Measurements from ENCODE around the gene COL6A5.

DNA sequence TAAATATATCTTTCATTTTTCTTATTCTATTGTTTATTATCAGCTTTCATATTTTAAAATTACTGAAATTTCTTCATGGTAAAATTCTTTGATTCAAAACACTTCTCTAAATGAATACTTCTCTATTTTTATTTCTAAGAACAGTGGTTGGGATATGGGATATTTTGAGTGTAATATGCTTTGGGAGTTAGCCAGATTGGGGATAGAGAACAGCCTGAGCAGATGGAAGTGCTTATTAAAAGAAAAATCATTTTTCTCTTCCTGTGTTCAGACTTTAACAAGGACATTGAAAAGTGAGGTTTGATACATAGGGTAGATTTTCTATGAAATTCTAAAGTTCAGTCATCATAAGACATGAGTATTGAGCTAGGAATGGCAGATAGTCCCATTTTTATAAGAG lies 84.8 kb downstream of the COL6A5 start:
- TF ChIP-seq YEATS2 (CRISPR knock-in tag; IDR thresholded peaks at IDR 0.05; ENCODE audit: borderline replicate concordance) (no peak), BHLHE40 (IDR thresholded peaks at IDR 0.05; ENCODE audit: low read length) (no peak), RAD51 (IDR thresholded peaks at IDR 0.05; ENCODE audit: borderline replicate concordance) (no peak), NR2F2 (IDR thresholded peaks at IDR 0.05; ENCODE audit: borderline replicate concordance, low read depth) (no peak)
- TF ChIP-seq, protein P1, sequence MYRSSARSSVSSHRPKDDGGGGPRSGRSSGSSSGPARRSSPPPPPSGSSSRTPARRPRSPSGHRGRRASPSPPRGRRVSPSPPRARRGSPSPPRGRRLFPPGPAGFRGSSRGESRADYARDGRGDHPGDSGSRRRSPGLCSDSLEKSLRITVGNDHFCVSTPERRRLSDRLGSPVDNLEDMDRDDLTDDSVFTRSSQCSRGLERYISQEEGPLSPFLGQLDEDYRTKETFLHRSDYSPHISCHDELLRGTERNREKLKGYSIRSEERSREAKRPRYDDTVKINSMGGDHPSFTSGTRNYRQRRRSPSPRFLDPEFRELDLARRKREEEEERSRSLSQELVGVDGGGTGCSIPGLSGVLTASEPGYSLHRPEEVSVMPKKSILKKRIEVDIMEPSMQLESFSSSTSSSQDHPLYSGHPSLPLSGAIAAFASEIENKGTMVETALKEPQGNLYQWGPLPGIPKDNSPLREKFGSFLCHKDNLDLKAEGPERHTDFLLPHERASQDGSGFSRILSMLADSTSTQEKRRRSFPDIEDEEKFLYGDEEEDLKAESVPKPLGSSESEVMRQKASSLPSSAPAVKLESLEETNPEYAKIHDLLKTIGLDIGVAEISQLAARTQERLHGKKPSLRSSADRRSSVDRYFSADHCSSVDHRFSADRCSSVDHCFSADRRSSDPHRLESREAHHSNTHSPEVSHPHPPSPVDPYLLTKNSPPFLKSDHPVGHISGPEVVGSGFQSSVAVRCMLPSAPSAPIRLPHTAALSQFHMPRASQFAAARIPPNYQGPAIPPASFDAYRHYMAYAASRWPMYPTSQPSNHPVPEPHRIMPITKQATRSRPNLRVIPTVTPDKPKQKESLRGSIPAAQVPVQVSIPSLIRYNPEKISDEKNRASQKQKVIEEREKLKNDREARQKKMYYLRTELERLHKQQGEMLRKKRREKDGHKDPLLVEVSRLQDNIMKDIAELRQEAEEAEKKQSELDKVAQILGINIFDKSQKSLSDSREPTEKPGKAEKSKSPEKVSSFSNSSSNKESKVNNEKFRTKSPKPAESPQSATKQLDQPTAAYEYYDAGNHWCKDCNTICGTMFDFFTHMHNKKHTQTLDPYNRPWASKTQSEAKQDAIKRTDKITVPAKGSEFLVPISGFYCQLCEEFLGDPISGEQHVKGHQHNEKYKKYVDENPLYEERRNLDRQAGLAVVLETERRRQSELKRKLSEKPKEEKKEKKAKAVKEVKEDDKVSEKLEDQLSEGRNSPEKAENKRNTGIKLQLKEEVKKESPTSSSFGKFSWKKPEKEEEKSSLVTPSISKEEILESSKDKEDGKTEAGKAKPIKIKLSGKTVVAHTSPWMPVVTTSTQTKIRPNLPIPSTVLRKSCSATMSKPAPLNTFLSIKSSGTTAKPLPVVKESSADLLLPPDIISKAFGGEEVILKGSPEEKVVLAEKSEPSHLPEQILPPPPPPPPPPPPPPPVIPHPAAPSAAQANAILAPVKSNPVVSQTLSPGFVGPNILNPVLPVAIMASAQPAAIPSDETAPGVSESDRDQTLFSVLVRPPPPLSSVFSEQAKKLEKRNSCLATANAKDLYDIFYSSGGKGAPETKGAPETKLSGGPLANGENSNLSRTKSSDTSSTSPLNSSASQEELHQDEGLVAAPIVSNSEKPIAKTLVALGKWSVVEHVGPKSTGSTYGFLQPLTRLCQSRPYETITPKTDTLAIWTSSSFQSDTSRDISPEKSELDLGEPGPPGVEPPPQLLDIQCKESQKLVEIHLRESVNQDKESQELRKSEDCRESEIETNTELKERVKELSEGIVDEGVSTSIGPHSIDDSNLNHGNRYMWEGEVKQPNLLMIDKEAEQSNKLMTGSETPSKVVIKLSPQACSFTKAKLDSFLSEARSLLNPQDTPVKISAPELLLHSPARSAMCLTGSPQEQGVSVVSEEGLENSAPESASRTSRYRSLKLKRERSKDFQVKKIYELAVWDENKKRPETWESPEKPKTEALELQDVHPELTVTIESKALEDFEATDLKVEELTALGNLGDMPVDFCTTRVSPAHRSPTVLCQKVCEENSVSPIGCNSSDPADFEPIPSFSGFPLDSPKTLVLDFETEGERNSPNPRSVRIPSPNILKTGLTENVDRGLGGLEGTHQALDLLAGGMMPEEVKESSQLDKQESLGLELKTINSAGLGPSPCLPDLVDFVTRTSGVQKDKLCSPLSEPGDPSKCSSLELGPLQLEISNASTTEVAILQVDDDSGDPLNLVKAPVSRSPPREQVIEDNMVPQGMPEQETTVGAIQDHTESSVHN (CRISPR knock-in tag; IDR thresholded peaks at IDR 0.05) = no peak
